Esophagus squamous epithelium (tissue), 4 donors: Measurements from ENCODE around the gene PITPNB.

Experiments
- CTCF ChIP-seq, 6 experiments: fragments of 450-650 bp in 4 of 6; fragments of 200-600 bp in 2 of 6; sonication (generic) in 2 of 6; IDR thresholded peaks; one replicate each; pipeline ENCODE4 v1.5.1; 2016 to 2019; ENCODE audit warnings: antibody characterized with exemption in 6 of 6, mild to moderate bottlenecking in 4 of 6, moderate library complexity in 4 of 6
- POLR2A ChIP-seq, 4 donors: fragments of 450-650 bp; IDR thresholded peaks; one replicate each; pipeline ENCODE4 v1.6.1; 2017; ENCODE audit warnings: antibody characterized with exemption in 4 of 4, mild to moderate bottlenecking in 4 of 4, moderate library complexity in 3 of 4

DNA sequence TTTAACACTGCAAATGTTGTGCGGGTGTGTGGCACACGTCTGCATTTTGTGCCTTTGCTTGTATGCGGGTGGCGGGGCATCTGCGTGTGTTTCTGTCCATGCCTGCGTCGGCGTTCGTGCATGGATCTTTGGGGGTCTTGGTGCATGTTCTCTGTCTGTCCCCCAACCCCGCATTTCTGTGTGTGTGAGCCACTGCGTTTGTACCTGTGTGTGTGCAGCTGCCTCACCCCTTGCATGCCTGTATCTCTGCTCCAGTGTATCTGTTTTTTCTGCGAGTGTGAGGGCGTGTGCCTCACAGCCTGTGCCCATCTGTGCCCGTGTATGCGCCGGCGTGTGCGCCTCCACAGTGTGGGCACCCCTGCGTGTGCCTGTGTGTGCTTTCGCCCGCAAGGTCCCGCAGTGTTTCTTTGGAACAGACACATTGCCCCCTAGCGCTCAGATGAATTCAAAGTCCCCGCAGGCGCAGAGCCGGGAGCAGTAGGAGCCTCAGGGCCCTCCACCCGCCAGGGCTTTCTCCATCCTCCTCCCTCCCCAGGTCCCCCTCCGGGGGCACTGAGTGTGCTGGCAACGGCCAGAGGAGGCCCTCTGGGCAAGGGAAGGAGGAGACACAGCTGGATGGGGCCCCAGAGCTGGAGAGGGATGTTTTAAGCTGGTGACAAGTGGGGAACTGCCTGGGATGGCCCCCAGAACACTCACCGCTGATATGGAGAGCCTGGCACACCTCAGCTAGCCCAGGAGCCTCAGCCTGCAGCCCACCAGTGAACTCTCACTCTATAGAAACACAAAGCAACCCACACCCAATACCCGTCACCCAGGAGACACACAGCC lies 114.4 kb downstream of the PITPNB start:
- no peak for TF ChIP-seq POLR2A (IDR thresholded peaks at IDR 0.05)
- TF ChIP-seq CTCF (IDR thresholded peaks at IDR 0.05) = peak in 5 of 6 experiments; percentile 45 to 74 (median 62)
